Omental fat pad (tissue), 4 donors: ENCODE measurements around the gene CCDC171. TPM values are rescaled to one million over a fixed set of nuclear protein-coding genes. Genes with fewer than 3 reads are reported as not detected.
"Not testable (repeated sequence)": the region's sequence is repeated elsewhere in the genome, so short reads cannot be mapped to it uniquely, and the experiment has no call there.

Experiments
- ATAC-seq: fragments of 150-250 bp; one replicate; pipeline ENCODE4 v1.9.1; 2016; ENCODE audit warnings: mild to moderate bottlenecking, moderate library complexity; ENCODE audit not compliant: low FRiP score
- DNase-seq: peaks from one replicate; pipeline ENCODE4 v3.0.0-alpha.2; 2019; ENCODE audit warnings: low spot score
- CTCF ChIP-seq, 3 donors: fragments of 450-650 bp; IDR thresholded peaks; one replicate each; pipeline ENCODE4 v1.5.1; 2016 to 2017; ENCODE audit warnings: antibody characterized with exemption in 3 of 3, mild to moderate bottlenecking in 3 of 3, moderate library complexity in 2 of 3
- total RNA-seq, 4 donors: library from RNA; depleted of rRNA; stranded (reverse); fragments of >200 nt; gene quantifications; one replicate each; pipeline ENCODE4 v1.1.0, GENCODE V29; 2016

The CCDC171 gene
- total RNA-seq, 4 donors from 2014 or later, result 1.1 to 5.0 (median 2.1) TPM

GRCh38 chr9:15570769-15571168 is 17.9 kb downstream of the CCDC171 start:
- no peak for ATAC-seq
- DNase-seq, result no peak
- no peak for TF ChIP-seq CTCF (IDR thresholded peaks at IDR 0.05)

GRCh38 chr9:15572200-15572770 is 19.4 kb downstream of the CCDC171 start:
- ATAC-seq (no peak), DNase-seq (no peak)
- TF ChIP-seq CTCF (IDR thresholded peaks at IDR 0.05), result no peak

- no peak for TF ChIP-seq CTCF (IDR thresholded peaks at IDR 0.05)
- no peak for ATAC-seq
Measured at GRCh38 chr9:15576350-15577050, 23.7 kb downstream of the CCDC171 start.

GRCh38 chr9:15578714-15579113 is 25.9 kb downstream of the CCDC171 start:
- DNase-seq (no peak), ATAC-seq (no peak)

More at GRCh38 chr9:15576350-15577050, 23.7 kb downstream of the CCDC171 start:
- DNase-seq, result no peak

DNA sequence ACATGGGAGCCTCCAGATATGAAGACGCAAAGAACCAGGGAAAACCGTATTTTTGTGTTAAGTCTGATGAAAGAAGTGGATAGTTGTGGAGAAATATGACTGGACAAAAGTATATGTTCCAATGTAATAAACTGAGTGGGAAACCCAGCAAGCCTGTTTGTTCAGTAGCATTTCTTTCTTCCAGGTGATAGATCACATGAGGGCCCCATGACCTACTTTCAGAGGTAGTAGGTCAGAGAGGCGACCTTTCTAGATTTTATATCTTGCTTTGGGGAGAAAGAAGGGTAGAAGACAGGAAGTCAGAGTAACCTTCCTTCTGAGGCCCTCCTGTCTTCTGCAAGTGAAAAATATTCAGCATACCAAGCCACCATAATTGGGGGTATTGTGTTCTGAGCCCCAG is 31.5 kb downstream of the CCDC171 start:
- TF ChIP-seq CTCF (IDR thresholded peaks at IDR 0.05), result no peak
- ATAC-seq (no peak), DNase-seq (no peak)

More at GRCh38 chr9:15578714-15579113, 25.9 kb downstream of the CCDC171 start:
- TF ChIP-seq CTCF (IDR thresholded peaks at IDR 0.05), result no peak

- no peak for TF ChIP-seq CTCF (IDR thresholded peaks at IDR 0.05)
- no peak for ATAC-seq
- DNase-seq, result no peak
Measured at GRCh38 chr9:15592317-15592716, 39.5 kb downstream of the CCDC171 start.

DNA sequence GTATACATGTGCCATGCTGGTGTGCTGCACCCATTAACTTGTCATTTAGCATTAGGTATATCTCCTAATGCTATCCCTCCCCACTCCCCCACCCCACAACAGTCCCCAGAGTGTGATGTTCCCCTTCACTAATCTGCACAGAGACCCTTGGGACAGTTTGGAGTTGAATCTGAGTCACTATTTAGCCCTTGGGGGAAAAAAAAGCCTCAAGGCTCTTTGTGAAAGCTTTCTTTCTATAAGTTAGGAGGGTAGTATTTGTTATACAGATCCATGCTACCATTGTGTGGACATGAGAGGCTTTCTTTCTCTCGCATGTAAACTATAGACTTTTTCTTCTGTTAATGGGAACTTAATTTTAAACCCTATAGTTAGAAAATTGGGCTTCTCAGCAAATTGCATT is 40.1 kb downstream of the CCDC171 start:
- ATAC-seq, DNase-seq: not testable (repeated sequence)

GRCh38 chr9:15600666-15601330 is 48.0 kb downstream of the CCDC171 start:
- DNase-seq, ATAC-seq: not testable (repeated sequence)
